Activated CD4-positive, CD25-positive, alpha-beta regulatory T cell treated with anti-CD3 and anti-CD28 coated beads, Interleukin-2, amount 50 U/mL, for 24 hours (primary cell): ENCODE measurements around the gene LCAT.
"Not testable (repeated sequence)": the region's sequence is repeated elsewhere in the genome, so short reads cannot be mapped to it uniquely, and the experiment has no call there.

Experiments used
- ATAC-seq, 2 donors: fragments of 150-1000 bp; cut with Tn5 transposase; one replicate each; pipeline ENCODE4 v1.10.0; 2021; ENCODE audit warnings: mild to moderate bottlenecking in 1 of 2, moderate library complexity in 1 of 2

Gene LCAT, protein sequence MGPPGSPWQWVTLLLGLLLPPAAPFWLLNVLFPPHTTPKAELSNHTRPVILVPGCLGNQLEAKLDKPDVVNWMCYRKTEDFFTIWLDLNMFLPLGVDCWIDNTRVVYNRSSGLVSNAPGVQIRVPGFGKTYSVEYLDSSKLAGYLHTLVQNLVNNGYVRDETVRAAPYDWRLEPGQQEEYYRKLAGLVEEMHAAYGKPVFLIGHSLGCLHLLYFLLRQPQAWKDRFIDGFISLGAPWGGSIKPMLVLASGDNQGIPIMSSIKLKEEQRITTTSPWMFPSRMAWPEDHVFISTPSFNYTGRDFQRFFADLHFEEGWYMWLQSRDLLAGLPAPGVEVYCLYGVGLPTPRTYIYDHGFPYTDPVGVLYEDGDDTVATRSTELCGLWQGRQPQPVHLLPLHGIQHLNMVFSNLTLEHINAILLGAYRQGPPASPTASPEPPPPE

DNA sequence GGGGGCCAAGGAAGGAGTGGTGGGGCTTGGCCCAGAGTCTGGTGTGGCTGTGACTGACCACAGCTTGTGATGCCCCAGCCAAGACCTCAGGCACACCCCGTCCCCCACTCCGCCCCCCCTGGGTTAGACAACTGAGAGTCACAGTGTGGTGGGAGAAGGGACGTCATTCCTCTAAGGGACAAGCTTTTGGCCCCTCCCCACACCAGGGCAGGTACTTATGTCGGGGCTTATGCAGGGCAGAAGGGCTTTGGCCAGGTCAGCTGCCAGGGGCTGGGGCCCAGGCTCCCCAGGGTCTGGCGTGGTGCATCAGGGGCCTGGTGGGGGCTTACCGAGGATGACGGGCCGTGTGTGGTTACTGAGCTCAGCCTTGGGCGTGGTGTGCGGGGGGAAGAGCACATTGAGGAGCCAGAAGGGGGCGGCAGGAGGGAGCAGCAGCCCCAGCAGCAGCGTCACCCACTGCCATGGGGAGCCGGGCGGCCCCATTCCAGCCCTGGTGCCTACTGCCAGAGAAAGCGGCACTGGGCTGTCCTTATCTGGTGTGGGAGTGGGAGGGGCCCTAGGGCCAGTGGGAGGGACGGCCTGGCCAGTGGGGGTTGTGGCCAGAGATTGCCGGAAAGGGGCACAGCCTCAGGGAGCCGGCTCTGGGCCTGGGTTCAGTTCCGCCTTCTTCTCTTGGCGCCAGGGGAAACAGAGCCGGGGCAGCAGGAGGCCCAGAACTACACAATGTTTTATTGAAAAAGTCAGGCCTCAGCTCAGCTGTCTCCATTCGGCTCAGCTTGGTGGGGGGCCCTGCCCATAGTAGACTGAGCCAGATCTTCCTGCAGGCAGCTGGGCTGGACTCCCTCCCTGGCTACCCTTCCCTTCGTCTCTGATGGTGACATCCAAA is at the start of gene LCAT:
Gene LCAT (minus strand): TSS at position 502 of the 886 bp plus-strand sequence. CDS start 19 bp downstream, at position 483.
- no peak for ATAC-seq

DNA sequence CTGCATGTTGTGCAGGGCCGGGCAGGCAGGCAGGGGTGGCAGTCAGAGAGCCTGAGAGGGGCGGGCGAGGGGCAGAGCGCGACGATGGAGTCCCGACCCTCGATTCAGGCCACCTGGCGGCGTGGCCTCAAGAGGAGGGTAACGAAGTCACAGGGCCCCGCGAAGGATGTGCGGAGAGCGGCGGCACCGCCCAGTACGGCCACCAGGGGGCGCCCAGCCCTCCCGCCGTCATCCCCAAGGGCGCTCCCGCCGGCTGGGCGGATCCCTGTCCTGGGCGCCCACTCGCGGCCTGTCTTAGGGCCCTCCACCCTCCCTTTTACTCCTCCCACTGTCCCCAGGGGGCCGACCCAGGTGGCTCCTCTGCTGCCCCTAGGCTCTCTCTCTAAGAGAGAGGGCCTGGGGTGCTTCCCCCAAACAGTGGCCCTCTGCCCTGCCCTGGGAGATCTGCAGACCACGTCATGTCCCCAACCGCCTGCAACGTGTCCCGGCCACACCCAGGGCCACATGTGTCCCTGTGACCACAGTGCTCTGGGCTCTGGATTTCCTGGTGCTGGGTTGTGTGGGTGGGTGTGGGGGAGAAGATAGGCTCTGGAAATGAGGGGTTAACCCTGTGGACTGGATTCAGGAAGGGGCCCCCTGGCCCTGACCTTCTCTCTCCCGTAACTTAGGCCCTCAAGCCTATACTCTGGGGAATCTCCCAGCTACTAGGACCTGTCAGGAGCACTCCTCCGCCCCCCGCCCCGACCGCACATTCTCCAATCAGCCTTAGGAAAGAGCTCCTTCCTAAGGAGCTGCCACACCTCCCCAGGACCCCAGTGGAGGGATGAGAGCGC is 49.5 kb upstream of the LCAT start:
- ATAC-seq, result peak; percentile 92 to 95

DNA sequence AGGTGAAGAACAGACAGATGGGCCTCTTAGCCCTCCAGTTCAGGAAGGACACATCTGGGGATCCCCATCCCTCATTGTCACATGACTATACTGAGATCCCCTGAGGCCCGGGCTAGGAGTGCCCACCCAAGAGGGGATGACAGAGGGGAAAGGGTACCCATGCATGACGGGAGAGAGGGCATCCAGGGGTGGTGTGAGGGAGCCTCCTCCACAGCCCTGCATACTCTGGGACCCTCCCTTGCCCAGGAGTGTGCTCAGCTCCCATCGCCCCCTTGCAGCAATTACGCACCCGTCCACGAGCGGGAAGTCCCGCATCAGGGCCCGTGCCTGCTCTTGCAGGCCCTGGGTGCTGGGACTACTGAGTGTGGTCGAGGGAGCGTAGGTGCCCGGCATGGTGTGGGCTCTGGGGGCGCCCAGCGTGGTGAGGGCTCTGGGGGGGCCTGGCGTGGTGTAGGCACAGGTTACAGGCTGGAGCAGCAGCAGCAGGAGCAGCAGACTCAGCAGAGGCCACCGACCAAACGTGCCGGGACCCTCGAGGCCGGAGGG is 48.8 kb upstream of the LCAT start:
- ATAC-seq, result no peak

DNA sequence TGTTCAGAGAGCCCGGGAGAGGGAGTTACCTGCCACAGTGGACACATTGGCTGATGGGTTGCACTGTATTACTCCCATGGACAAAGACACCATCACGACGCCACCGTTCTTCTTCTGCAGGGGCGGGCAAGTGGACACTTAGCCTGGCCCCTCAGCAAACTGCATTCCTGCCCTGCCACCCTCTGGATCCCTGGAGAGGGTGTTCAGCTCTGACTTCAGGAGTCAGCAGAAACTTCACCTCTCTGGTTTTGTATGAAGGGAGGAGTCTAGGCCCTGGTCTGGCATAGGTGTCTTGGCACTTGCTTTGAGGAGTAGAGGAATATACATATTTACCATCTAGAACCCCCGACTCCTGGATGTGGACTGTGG is 46.1 kb upstream of the LCAT start:
- ATAC-seq, result no peak

DNA sequence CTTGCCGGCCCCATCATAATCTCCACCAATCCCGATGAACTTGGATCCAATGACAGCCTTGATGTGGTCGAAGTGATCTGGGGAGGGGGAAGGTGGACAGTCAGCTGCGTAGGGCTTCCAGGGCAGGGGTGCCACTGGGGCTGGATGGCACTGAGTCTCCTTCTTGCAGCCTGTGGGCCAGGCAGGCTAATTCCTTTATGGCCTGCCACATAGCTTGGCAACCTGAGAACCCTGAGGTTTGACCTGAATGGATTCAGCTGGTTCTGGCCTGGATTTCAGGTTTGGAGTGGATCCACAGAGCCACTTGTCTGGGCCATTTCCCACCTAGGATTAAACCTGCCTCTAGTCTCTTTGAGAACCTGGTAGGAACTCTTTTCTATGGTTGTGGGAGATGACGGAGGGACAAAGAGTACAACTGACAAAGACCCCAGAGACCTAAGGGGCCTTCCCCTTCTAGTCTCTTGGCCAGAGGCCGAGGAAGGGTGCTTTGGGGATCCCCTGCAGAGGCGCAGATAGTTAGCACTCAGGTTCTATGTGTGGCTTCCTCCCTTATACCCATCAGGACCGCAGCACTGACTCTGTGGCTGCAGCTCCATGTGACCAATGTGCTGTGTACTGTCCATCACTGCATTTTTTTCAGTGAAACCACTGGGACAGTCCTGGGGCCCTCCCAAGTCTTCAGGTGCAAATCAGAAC is 45.5 kb upstream of the LCAT start:
- ATAC-seq, result no peak

DNA sequence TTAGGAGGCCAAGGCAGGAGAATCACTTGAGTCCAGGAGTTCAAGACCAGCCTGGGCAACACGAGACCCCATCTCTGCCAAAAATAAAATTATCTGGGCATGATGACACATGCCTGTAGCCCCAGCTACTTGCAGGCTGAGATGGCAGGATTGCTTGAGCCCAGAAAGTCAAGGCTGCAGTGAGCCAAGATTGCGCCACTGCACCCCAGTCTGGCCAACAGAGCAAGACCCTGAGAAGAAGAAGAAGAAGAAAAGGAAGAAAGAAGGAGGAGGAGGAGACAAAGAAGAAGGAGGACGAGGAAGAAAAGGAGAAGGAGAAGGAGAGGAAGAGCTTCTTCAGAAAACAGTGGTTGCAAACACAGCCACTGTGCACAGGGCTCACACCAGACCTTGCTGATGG is 44.8 kb upstream of the LCAT start:
- ATAC-seq, result no peak

DNA sequence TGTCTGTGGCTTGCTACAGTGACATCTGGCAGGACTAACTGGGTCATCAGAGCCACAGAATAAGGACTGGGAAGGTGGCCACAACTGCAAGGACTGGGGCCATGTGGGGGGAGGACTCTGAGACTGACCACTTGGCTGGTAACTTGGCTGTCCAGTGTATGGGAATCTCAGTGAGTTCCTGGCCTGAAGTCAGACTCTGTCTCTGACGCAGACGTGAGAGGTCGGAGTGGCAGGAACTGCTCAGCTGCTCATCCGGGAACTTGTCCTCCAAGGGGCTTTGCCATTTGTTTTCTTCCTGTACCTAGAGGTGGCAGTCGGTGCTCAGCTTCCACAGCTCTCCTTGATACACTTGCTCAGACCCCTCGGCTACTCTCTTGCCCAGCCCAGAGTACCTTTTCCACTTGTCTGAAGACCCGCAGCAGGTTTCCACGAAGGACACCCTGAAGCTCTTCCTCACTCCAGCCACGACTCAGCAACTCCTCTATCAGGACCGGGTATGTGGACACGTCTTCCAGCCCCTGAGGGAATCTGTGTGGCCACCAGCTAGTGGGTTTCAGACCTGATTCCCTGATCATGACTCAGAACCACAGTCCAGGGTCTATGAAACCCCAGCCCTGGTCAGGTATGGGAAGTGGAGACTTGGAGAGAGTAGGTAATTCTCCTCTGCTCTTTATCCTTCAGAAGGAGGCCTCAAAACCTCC is 43.7 kb upstream of the LCAT start:
- ATAC-seq, result no peak

DNA sequence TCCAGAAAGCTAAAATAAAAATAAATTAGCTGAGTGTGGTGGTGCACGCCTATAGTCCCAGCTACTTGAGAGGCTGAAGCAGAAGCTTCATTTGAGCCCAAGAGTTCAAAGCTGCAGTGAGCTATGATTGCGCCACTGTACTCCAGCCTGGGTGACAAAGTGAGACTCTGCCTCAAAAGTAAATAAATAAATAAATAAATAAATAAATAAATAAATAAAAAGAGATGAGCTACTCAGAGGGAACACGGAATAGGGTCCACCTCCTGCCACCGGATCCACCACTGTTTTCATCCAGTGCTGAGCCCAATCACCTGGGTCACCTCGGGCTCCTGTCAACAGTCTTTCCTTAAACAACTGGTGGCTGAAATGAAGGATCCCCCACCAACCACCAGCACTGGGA is 43.0 kb upstream of the LCAT start:
- ATAC-seq, result no peak

DNA sequence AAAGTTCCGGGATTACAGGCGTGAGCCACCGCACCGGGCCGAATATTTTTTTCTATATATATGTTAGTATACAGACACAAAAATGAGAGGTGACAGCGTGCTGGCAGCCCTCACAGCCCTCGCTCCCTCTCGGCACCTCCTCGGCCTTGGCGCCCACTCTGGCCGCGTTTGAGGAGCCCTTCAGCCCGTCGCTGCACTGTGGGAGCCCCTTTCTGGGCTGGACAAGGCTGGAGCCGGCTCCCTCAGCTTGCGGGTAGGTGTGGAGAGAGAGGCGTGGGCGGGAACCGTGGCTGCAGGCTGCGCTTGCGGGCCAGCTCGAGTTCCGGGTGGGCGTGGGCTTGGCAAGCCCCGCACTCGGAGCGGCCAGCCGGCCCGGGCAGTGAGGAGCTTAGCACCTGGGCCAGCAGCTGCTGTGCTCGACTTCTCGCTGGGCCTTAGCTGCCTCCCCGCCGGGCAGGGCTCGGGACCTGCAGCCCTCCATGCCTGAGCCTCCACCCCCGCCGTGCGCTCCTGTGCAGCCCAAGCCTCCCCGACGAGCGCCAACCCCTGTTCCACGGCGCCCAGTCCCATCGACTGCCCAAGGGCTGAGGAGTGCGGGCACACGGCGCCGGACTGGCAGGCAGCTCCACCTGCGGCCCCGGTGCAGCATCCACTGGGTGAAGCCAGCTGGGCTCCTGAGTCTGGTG is 38.2 kb upstream of the LCAT start:
- no peak for ATAC-seq

DNA sequence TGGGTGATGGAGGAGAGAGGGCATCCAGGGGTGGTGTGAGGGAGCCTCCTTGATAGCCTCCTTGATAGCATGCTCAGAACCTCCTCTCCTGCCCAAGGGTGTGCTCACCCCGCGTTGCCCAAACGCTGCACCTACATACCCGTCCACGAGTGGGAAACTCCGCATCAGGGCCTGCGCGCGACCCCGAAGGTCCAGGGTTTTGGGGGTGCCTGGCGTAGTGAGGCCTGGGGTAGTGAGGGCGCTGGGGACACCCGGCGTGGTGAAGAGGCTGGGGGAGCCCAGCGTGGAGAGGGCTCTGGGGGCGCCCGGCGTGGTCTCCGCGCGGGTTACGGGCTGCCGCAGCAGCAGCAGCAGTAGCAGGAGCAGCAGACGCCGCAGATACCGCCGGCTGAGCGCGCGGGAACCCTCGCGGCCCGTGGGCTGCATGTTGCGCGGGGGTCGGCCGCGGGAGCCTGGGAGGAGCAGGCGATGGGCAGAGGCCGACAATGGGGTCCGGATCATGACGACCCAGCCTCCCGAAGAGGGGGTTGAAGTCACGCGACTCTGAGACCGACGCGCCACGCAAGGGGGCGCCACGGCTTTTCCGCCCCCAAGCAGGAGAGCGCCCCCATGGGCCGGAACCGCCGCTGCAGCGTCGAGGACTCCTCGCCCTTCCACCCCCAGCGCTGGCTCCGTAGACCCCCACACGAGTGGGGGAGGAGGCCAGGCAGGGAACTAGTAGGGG is 36.2 kb upstream of the LCAT start, which contains the start of gene DPEP3:
Gene DPEP3 (minus strand): TSS at position 545 of the 724 bp plus-strand sequence. CDS start 119 bp downstream, at position 426.
- no peak for ATAC-seq

DNA sequence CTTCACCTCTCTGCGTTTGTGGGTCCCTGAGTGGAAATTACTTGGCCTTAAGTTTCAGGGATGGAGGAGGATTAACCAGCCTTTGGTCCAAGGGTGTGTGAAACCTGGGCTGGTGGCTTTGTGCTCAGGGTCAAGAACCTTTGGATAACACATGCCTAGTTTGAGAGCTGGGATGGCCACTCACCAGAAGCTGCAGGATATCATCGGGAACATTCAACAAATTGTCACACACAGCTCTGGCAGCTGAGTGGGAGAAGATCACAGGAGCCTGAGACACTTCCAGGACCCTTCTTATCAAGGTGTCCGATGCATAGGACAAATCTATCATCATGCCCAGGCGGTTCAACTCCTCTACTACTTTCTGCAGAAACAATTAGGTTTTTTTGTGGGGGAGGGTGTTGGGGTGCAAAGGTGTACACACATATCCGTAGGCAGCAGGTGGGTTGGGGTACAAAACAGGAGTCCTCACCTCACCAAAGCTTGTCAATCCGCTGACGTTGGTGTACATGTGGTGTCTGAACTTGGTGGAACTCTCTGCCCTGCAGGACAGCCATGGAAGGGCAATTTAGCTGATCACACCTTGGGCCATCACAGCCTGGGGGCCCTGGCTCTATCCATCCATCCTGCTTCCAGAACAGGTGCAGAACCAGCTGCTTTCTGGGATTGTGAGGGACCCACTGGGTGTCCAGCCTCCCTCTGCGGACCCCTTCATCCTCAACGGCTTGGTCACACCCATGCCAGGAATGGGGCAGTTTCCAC is 33.7 kb upstream of the LCAT start:
- ATAC-seq, result no peak

DNA sequence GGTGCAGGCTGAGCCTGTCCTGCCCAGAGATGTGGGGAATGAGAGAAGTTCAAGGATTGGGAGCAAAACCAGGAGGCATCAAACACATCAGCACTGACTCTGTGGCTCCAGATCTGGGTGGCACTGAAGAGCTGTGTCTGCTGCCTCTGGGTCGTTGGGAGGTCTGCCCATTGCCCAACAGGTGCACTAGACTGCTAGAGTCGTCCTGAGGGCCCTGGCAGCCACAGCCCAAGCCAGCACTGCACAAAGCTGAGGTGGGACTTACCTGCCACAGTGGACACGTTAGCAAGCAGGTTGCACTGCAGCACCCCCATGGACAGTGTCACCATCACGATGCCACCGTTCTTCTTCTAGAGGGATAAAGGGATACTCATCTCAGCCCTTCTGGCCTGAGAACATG is 33.1 kb upstream of the LCAT start:
- ATAC-seq, result no peak

DNA sequence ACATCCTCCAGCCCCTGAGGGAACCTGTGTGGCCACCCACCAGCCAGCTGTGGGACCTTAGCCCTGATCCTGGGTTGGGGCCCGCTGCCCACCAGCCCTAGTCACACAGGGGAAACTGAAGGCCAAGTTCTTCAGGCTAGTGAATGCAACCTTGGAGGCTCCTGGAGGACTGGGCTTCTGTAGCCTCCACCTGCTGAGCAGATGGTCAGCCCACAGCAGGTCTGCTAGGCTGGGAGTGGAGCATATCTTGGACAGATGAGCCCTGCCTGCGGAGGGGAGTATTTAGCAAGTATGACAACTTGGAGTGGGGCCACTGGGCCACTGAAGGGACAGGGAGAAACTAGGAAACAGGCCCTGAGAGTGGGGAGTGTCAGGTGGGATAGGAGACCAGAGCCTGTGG is 32.3 kb upstream of the LCAT start:
- ATAC-seq, result no peak

DNA sequence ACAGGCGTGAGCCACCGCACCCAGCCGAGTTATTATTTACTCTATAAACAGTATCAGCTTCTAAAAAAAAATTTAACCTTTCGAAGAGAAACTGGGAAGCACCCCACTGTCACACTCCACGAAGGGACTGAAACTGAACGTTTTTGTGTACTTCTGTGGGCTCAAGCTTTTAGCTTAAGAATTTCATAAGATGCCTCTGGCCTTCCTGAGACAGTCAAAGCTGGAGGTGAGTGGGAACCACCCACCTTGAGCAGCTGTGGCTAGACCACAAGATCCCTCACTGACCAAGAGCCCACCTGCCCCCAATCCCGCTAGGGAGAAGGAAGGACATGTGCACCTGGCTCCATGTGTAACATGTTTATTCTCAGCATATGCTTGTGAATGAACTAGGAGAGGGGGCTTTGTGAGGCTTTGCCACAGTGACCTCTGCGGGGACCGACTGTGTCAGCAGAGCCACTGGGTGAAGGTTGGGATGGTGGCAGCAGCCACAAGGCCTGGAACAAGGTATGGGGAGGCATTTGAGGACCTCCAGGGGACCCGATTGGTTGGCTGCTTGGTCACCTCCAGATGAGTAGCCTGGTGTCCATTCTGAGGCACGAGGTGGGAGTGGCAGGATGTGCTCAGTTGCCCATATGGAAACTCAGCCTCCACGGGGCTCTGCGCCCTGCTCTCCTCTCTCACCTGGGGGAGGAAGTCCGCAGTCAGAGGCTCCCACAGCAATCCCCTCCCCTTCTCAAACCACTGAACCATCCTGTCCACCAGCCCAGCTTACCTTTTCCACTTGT is 31.6 kb upstream of the LCAT start:
- peak in 1 of 2 donors; percentile 7 for ATAC-seq

DNA sequence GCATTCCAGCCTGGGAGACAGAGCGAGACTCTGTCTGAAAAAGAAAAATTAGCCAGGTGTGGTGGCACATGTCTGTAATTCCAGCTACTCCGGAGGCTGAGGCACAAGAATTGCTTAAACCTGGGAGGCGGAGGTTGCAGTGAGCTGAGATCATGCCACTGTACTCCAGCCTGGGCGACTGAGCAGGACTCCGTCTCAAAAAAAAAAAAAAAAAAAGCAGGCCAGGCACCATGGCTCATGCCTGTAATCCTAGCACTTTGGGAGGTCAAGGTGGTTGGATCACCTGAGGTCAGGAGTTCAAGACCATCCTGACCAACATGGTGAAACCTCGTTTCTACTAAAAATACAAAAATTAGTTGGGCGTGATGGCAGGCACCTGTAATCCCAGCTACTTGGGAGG is 28.4 kb upstream of the LCAT start:
- ATAC-seq, result not testable (repeated sequence)

DNA sequence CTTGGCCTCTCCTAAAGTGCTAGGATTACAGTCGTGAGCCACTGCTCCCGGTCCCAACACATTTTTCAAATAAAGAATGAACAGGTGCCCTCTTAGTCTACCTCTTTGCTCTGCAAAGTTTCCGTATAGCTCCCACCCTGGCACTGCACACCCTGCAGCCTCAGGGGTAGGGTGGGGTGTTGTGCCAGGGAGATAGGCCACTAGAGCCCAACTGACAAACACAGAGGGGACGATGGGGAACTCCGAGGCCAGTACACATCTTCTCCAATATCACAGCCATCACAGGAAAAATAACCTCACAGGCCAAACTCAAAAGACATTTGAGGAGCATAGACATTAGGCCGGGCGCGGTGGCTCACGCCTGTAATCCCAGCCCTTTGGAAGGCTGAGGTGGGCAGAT is 27.2 kb upstream of the LCAT start:
- no peak for ATAC-seq

DNA sequence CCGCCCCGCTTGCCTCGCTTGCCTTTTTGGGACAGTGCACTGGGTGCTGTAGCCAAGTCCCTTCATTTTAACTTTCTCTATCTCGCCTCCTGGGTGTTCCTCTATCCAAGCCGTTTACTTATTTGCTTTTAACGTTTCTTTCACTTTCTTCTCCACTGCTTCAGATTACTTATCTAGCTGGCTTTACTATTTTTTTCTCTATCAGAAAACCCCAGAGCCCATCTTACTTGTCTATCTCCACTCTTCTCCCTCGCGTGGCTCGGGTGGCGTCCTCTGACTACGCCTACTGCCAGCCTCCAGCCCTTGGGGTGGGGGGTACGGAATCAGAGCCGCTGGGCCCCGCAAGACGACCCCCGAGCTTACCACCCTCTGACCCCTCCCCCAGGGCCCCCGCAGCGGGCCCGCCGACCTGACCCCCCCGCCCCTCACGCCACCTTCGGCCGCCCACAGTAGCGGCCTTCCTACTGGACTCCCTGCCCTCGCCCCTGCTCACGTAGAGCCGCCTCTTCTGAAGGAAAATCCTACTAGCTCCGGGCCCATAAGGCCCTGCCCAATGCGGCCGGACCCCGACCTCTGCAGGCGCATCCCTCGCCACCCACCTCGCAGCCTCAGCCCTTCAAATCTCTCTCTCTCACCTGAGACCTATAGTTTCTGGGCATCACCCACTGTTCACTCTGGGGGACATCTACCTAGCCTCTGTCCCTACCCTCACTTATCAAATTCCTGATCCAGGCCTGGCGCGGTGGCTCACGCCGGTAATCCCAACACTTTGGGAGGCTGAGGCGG is 25.5 kb upstream of the LCAT start:
- ATAC-seq, result peak; percentile 11 to 15
